Activated T-cell treated with anti-CD3 and anti-CD28 coated beads, Interleukin-2, amount 50 U/mL, for 4 hours (primary cell): ENCODE data around the gene TPI1. TPM values are rescaled to one million over a fixed set of nuclear protein-coding genes. Genes with fewer than 3 reads are reported as not detected.

ENCODE experiments used
- ATAC-seq, 2 donors: fragments of 200-7000 bp; cut with Tn5 transposase; one replicate each; pipeline ENCODE4 v1.10.0; 2021
- DNase-seq: peaks from one replicate; pipeline ENCODE4 v3.0.0-alpha.2; 2020
- H3K27me3 Mint-ChIP-seq: one replicate; pipeline ENCODE4 v1.8.0; 2021; ENCODE audit warnings: low read depth, mixed read lengths
- H3K36me3 Mint-ChIP-seq: one replicate; pipeline ENCODE4 v1.8.0; 2022; ENCODE audit warnings: mixed read lengths; ENCODE audit not compliant: insufficient read depth
- H3K4me1 Mint-ChIP-seq: one replicate; pipeline ENCODE4 v1.8.0; 2021; ENCODE audit warnings: low read depth, mixed read lengths
- H3K4me3 Mint-ChIP-seq: one replicate; pipeline ENCODE4 v1.8.0; 2021; ENCODE audit warnings: mild to moderate bottlenecking, moderate library complexity, mixed read lengths
- H3K9me3 Mint-ChIP-seq: one replicate; pipeline ENCODE4 v1.8.0; 2021; ENCODE audit warnings: mixed read lengths
- total RNA-seq, 3 donors: library from RNA; stranded (reverse); gene quantifications; one replicate each; pipeline ENCODE4 v1.2.1, GENCODE V29; 2021

The TPI1 gene
- total RNA-seq, 3 donors from 2014 or later = 1,135 to 1,217 (median 1,169) TPM

DNA sequence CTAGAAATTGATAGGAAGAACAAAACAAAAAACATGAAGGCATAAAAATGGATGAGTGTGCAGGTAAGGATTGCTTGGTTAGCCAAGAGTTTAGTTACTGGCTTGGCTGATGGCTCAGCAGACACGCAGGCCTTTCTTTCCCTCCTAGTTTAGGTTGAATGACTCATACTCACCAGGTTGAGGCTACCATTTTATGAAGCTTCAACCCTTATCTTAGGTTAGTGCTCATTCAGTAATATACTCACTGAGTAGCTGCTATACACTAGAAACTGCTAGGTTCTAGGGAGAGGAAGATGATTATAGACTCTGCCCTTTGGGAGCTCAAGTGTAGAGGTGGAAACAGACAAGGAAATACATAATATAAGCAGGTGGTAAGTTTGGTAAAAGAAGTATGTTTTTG lies 33.1 kb upstream of the TPI1 start:
- no peaks in the 10 kb centered on the region for H3K36me3 Mint-ChIP-seq
- peaks cover 5% of the 10 kb centered on the region for H3K4me1 Mint-ChIP-seq
- no peak for DNase-seq
- ATAC-seq = no peak
- peaks cover 5% of the 10 kb centered on the region for H3K27me3 Mint-ChIP-seq
- no peaks in the 10 kb centered on the region for H3K9me3 Mint-ChIP-seq
- no peak overlapping the region for H3K4me3 Mint-ChIP-seq

DNA sequence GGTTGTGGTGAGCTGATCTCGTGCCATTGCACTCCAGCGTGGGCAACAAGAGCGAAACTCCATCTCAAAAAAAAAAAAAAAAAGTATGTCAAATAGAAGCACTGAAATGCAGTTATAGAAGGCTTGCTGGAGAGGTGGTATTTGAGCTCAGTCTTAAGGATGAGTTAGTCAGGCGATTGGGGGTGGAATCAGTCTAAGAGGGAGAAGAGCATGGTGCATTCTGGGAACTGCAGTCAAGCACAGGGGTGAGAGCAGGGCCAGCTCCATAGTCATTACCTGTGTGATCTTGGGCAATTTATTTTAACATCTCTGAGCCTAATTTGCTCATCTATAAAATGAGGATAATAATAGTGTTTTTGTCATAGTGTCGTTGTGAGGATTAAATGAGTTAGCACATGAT lies 32.5 kb upstream of the TPI1 start:
- no peak for DNase-seq
- no peak overlapping the region for H3K4me3 Mint-ChIP-seq
- no peaks in the 10 kb centered on the region for H3K36me3 Mint-ChIP-seq
- H3K27me3 Mint-ChIP-seq = peaks cover 3% of the 10 kb centered on the region
- H3K9me3 Mint-ChIP-seq = no peaks in the 10 kb centered on the region
- ATAC-seq = no peak
- H3K4me1 Mint-ChIP-seq = peaks cover 2% of the 10 kb centered on the region

DNA sequence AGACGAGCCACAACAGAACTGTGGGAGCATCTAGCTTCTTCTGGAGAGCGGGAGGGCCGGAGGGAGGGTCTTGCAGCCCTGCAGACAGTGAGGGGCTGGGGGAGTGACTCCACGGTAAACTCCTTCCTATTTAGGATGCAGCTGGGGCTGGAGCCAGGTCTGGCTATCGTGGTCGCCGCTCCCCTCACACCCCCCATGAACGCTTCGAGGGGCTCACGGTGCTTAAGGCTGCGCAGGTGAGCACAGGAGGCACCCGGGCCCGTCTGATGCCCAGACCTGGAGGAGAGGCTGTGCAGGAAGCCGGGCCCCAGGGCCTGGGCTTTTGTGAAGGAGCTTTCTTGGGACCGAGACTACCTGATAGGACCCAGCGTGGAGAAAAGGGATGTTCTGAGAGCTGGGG lies 30.5 kb upstream of the TPI1 start:
- H3K36me3 Mint-ChIP-seq = no peaks in the 10 kb centered on the region
- DNase-seq (no peak), ATAC-seq (no peak)
- H3K4me1 Mint-ChIP-seq = peaks cover 2% of the 10 kb centered on the region
- no peaks in the 10 kb centered on the region for H3K27me3 Mint-ChIP-seq
- H3K9me3 Mint-ChIP-seq = no peaks in the 10 kb centered on the region
- no peak overlapping the region for H3K4me3 Mint-ChIP-seq

DNA sequence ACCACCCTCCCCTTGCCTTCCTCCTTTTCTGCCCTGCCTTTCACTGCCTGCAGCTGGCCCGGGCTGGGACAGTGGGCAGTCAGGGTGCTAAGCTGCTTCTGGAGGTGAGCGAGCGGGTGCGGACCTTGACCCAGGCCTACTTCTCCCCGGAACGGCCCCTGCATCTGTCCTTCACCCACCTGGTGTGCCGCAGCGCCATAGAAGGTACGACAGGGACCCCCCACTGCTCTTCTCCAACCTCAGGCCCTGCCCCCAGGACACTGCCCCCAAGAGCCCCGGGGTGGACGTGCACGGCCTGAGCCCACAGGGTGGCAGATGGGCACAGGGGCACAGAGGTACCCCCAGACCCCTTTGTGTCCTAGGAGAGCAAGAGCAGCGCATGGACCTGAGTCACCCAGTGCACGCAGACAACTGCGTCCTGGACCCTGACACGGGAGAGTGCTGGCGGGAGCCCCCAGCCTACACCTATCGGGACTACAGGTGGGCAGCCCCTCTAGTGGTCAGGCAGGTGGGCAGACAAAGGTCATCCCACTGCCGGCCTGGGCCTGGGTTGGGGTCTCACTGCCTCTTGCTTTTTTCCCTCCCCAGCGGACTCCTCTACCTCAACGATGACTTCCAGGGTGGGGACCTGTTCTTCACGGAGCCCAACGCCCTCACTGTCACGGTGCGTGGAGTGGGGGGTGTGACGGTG lies 29.8 kb upstream of the TPI1 start:
- Mint-ChIP-seq H3K4me1 (peaks cover 2% of the 10 kb centered on the region), H3K4me3 (no peak overlapping the region), H3K36me3 (no peaks in the 10 kb centered on the region), H3K27me3 (no peaks in the 10 kb centered on the region), H3K9me3 (no peaks in the 10 kb centered on the region)
- no peak for DNase-seq
- no peak for ATAC-seq

DNA sequence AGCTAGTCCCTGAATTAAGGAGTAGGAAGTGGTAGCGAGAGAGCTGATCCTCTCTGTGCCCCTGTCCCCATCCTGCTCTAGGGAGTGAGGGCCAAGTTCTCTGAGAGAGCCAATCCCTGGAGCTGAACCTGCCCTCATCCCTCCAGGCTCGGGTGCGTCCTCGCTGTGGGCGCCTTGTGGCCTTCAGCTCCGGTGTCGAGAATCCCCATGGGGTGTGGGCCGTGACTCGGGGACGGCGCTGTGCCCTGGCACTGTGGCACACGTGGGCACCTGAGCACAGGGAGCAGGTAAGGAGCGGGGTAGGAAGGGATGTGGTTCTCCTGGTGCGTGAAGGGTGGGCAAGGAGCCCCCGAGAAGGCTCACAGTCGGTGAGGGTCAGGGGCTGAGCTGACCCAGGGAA lies 28.5 kb upstream of the TPI1 start:
- Mint-ChIP-seq H3K27me3 (no peaks in the 10 kb centered on the region), H3K4me3 (no peak overlapping the region), H3K9me3 (no peaks in the 10 kb centered on the region), H3K36me3 (no peaks in the 10 kb centered on the region), H3K4me1 (peaks cover 2% of the 10 kb centered on the region)
- DNase-seq (no peak), ATAC-seq (no peak)

DNA sequence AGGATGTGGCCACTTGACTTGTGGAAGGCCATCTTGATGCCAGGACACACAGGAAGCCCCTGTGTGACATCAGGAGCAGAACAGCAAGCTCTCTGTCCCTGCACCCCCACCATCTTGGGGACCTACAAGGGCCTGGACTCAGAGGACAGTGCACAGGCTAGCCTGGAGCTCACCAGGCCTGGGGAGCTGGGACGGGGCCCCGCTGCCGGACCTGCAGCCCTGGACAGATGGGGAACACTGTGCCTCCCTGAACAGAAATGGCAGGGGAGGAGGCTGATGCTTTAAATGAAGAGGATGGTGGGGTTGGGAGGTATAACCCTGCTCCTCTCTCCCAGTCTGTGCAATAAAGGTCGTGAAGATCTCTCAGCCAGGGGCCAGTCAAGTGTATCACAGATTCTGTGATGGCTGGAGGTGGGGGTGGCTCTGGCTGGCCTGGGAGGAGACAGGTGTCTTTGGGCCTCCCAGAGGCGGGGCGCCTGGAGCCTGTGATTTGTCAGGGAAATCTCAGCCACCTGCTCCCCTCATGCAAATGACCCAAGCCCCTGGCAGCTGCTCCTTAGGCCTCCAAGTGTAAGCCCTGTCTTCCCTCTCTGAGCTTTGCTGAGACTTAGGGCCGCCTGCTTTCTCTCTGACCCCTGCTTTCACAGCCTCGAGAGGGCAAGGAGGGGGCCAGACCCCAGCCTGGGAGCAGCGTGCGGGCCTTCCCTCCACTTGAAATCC lies 27.7 kb upstream of the TPI1 start:
- no peaks in the 10 kb centered on the region for H3K27me3 Mint-ChIP-seq
- no peaks in the 10 kb centered on the region for H3K36me3 Mint-ChIP-seq
- no peak overlapping the region for H3K4me3 Mint-ChIP-seq
- DNase-seq = no peak
- H3K9me3 Mint-ChIP-seq = no peaks in the 10 kb centered on the region
- ATAC-seq = no peak
- H3K4me1 Mint-ChIP-seq = no peaks in the 10 kb centered on the region

DNA sequence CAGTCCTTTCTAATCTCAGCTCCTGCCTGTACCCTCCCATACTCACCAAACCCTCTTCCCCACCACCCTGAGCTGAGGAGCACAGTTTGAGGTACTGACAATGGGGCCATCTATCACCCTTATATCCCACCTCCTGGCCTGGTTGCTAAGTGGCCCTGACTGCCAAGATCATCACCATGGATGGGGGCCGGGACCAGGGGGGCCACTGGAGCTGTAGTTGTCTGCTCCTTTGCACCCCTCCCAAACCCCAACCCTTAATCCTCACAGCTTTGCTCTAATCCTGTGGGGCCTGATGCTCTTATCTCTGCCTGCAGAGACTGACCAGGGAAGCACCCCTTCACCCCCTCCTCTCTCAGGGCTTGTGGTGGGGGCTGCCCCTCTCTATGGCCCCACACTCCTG lies 27.0 kb upstream of the TPI1 start:
- ATAC-seq (no peak), DNase-seq (no peak)
- no peaks in the 10 kb centered on the region for H3K36me3 Mint-ChIP-seq
- H3K4me1 Mint-ChIP-seq = no peaks in the 10 kb centered on the region
- no peaks in the 10 kb centered on the region for H3K9me3 Mint-ChIP-seq
- no peaks in the 10 kb centered on the region for H3K27me3 Mint-ChIP-seq
- H3K4me3 Mint-ChIP-seq = no peak overlapping the region

DNA sequence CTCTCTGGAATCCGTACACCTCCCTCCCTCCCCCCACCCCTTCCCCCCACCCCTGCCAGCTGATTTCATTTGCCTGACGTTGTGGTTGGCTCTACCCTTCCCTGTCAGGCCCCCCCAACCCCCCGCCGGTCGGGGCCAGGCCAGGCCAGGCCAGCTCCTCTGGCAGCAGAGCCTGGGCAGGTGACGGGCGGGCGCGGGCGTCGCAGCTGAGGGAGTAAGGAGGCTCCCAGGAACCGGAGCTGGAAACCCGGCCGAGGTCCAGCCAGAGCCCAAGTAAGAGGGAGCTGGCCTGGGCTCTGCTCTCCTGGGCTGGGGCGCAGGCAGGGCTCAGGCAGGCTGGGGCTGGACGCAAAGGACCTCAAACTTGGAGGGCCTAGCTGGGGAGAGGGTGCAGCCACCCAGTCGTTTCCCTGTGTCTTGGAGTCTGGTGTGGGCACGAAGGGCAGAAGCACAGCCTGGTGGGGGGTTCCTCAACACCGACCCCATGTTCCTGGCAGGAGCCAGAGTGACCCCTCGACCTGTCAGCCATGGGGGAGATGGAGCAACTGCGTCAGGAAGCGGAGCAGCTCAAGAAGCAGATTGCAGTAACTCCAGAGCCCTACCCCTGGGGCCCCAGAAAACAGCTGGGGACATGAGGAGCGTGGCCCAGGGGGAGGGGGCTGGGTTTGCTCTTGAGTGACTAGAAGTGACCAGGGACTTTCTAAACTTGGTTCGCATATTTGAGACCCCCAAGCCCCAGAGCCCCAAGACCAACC lies 26.4 kb upstream of the TPI1 start, which contains the start of gene GNB3:
TSS of gene GNB3 (plus strand) at position 165 of the 755 bp plus-strand sequence. CDS start at position 528, 363 bp downstream.
- ATAC-seq (no peak), DNase-seq (no peak)
- Mint-ChIP-seq H3K27me3 (no peaks in the 10 kb centered on the region), H3K9me3 (no peaks in the 10 kb centered on the region), H3K4me1 (no peaks in the 10 kb centered on the region), H3K4me3 (no peak within 1 kb of the TSS), H3K36me3 (no peaks in the 10 kb centered on the region)

DNA sequence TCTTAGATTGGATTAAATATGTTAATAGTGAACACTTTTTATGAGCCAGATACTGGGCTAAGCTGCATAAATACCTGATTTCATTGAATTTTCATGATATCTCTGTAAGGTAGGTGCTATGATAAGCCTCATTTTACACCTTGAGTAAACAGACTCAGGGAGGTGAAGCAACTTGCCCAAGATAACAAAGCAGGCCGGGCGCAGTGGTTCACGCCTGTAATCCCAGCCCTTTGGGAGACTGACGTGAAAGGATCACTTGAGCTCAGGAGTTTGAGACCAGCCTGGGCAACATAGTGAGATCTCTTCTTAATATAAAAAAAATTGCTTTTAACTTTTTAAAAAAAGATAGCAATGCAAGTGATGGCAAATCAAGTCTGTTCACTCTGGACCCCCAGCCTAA lies 25.3 kb upstream of the TPI1 start:
- no peaks in the 10 kb centered on the region for H3K27me3 Mint-ChIP-seq
- H3K9me3 Mint-ChIP-seq = no peaks in the 10 kb centered on the region
- H3K4me3 Mint-ChIP-seq = no peak overlapping the region
- no peaks in the 10 kb centered on the region for H3K4me1 Mint-ChIP-seq
- DNase-seq (no peak), ATAC-seq (no peak)
- H3K36me3 Mint-ChIP-seq = peaks cover 3% of the 10 kb centered on the region

DNA sequence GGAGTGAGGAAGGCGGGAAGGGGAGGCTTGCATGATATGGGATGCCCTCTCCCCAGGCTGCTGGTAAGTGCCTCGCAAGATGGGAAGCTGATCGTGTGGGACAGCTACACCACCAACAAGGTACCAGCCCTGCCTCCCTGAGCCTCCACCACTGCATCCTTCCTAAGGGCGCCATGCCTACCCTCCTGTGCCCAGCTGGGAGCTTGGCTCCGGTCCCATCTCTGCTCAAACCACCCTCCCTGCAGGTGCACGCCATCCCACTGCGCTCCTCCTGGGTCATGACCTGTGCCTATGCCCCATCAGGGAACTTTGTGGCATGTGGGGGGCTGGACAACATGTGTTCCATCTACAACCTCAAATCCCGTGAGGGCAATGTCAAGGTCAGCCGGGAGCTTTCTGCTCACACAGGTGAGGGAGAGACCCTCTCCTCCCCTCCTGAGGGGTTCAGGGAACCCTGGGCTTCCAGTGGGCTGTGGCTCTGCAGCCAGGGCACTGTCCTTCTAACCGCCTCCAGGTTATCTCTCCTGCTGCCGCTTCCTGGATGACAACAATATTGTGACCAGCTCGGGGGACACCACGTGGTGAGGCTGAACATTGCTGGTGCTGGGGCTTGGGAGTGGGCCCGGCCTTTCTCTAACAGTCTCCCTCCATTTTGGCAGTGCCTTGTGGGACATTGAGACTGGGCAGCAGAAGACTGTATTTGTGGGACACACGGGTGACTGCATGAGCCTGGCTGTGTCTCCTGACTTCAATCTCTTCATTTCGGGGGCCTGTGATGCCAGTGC lies 24.0 kb upstream of the TPI1 start:
- DNase-seq (no peak), ATAC-seq (no peak)
- Mint-ChIP-seq H3K9me3 (no peaks in the 10 kb centered on the region), H3K4me1 (no peaks in the 10 kb centered on the region), H3K36me3 (peaks cover 3% of the 10 kb centered on the region), H3K4me3 (no peak overlapping the region), H3K27me3 (no peaks in the 10 kb centered on the region)

DNA sequence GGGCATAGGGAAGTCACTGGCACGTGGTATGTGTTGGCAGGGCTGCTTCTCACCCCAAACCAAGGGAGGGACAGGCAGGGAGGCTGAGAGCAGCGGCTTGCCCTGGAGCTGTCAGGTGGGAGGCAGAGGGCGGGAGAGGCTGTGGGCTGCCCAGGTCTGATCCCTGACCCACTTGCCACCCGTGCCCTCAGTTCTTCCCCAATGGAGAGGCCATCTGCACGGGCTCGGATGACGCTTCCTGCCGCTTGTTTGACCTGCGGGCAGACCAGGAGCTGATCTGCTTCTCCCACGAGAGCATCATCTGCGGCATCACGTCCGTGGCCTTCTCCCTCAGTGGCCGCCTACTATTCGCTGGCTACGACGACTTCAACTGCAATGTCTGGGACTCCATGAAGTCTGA lies 21.9 kb upstream of the TPI1 start:
- no peak for ATAC-seq
- no peak for DNase-seq
- Mint-ChIP-seq H3K36me3 (peaks cover 3% of the 10 kb centered on the region), H3K9me3 (no peaks in the 10 kb centered on the region), H3K4me1 (peaks cover 4% of the 10 kb centered on the region), H3K4me3 (no peak overlapping the region), H3K27me3 (no peaks in the 10 kb centered on the region)

DNA sequence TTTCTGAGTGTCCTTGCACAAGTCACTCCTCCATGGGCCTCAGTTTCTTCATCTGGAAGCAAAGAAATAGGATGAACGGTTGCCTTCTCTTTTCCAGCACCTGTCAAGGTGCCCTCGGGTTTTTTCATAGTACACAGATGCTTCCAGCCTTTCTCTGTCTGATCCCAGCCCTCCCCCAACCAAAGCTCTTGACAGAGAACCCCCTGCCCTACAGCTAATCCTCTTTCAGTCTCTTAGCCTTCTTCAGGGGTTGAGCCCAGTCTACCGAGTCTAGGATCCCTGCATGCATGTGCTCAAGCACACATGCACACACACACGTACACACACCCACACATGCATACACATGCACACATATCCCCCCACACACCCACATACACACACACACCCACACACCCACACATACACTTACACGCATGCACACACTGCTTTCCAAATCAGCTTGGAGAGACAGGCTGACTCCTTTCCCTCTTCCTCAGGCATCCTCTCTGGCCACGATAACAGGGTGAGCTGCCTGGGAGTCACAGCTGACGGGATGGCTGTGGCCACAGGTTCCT lies 20.9 kb upstream of the TPI1 start:
- no peak overlapping the region for H3K4me3 Mint-ChIP-seq
- DNase-seq (no peak), ATAC-seq (no peak)
- H3K36me3 Mint-ChIP-seq = peaks cover 3% of the 10 kb centered on the region
- no peaks in the 10 kb centered on the region for H3K9me3 Mint-ChIP-seq
- no peaks in the 10 kb centered on the region for H3K27me3 Mint-ChIP-seq
- H3K4me1 Mint-ChIP-seq = peaks cover 8% of the 10 kb centered on the region

DNA sequence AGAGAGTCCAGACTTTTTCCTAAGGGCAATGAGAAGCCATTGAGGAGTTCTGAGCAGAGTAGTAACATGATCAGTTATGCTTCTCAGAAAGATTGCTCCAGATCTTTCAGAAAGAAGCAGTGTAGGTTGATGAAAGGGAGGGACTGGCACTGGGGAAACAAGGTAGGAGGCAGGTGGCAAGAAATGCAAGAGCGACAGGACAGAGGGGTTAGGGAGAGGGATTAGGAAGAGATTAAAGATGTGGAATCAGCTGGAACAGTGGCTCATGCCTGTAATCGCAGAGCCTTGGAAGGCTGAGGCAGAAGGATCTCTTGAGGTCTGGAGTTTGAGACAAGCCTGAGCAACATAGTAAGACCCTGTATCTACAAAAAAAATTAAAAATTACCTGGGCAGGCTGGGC lies 19.7 kb upstream of the TPI1 start:
- Mint-ChIP-seq H3K27me3 (no peaks in the 10 kb centered on the region), H3K4me3 (no peak overlapping the region), H3K36me3 (peaks cover 3% of the 10 kb centered on the region), H3K9me3 (no peaks in the 10 kb centered on the region), H3K4me1 (peaks cover 8% of the 10 kb centered on the region)
- DNase-seq (no peak), ATAC-seq (no peak)

DNA sequence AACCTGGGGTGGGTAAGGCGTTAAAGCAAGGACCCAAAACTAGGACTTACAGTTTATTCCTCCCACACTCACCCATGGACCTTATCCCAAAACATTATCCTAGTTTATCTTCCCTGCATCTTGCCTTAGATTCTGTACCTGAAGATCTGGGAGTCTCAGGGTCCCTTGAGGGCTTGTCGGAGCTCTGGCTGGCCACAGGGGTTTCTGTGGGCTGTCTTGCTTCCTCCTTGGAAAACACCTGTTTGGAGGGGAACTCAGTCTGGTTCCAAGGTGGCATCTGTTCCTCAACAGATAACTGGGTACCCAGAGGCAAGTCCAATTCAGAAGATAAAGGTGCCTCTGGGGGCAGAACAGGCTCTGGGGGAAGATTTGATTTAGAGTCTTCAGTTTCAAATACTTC lies 17.9 kb upstream of the TPI1 start:
- peaks cover 5% of the 10 kb centered on the region for H3K36me3 Mint-ChIP-seq
- H3K27me3 Mint-ChIP-seq = no peaks in the 10 kb centered on the region
- no peak for DNase-seq
- H3K4me1 Mint-ChIP-seq = peaks cover 21% of the 10 kb centered on the region
- H3K4me3 Mint-ChIP-seq = no peak overlapping the region
- ATAC-seq = no peak
- H3K9me3 Mint-ChIP-seq = no peaks in the 10 kb centered on the region
